Ovary (tissue), 9 donors: Measurements from ENCODE around the gene UBR4. TPM values are rescaled to one million over a fixed set of nuclear protein-coding genes. Genes with fewer than 3 reads are reported as not detected.

Experiments
- DNase-seq, 5 donors: peaks; one replicate each; pipeline ENCODE4 v3.0.0-alpha.2; 2019 to 2020
- H3K27ac ChIP-seq, 2 donors: fragments of 200-600 bp; one replicate each; pipeline versions ENCODE4 v1.5.1 to v1.8.0; 2019 to 2022
- H3K27me3 ChIP-seq: fragments of 200-600 bp; one replicate; pipeline ENCODE4 v1.8.0; 2022
- H3K36me3 ChIP-seq: fragments of 200-600 bp; sonication (generic); one replicate; pipeline ENCODE4 v1.5.1; 2019
- H3K4me1 ChIP-seq: one replicate; pipeline ENCODE4 v1.8.1; 2013; ENCODE audit warnings: mild to moderate bottlenecking, moderate library complexity; ENCODE audit not compliant: insufficient read depth
- H3K4me3 ChIP-seq: fragments of 200-600 bp; sonication (generic); one replicate; pipeline ENCODE4 v1.5.1; 2017
- H3K9me3 ChIP-seq, 2 donors: fragments of 200-600 bp in 1 of 2; sonication (generic) in 1 of 2; one replicate each; pipeline versions ENCODE4 v1.5.1 to v1.8.1; 2013 to 2019; ENCODE audit warnings: mild to moderate bottlenecking in 1 of 2, moderate library complexity in 1 of 2
- CTCF ChIP-seq, 3 donors: fragments of 450-650 bp in 2 of 3; fragments of 200-600 bp in 1 of 3; IDR thresholded peaks; one replicate each; pipeline versions ENCODE4 v1.5.1 to v1.8.0; 2016 to 2022; ENCODE audit warnings: antibody characterized with exemption in 3 of 3, mild to moderate bottlenecking in 1 of 3
- EP300 ChIP-seq: sonication (generic); formaldehyde crosslinking; IDR thresholded peaks from one replicate; pipeline ENCODE4 v1.6.1; 2017; ENCODE audit warnings: antibody characterized with exemption
- POLR2A ChIP-seq: fragments of 450-650 bp; IDR thresholded peaks from one replicate; pipeline ENCODE4 v1.6.1; 2017; ENCODE audit warnings: antibody characterized with exemption, mild to moderate bottlenecking, moderate library complexity
- WGBS, 3 donors: extraction: QIAGEN DNeasy Blood & Tissue Kit in 1 of 3; methylation state at CpG; one replicate each; pipeline versions ENCODE4 v1.1.5 to v1.1.7; 2013 to 2017; 5-methylcytosine and 5-hydroxymethylcytosine counted together
- intact Hi-C, 4 donors: fragments of 100-400 bp; cut with DNase I; formaldehyde crosslinking; loops; one replicate each; pipeline versions ENCODE4 v1.11.0 to v1.15.1; 2022 to 2023
- polyA plus RNA-seq, 2 donors: library from polyadenylated mRNA; stranded (reverse); fragments of 200-250 nt in 1 of 2; fragments of 350-450 nt in 1 of 2; fragmentation: Illumina TruSeq in 1 of 2; extraction: RNeasy Lipid Tissue Mini Kit (QIAGEN cat#74804) in 1 of 2; gene quantifications; one replicate each; pipeline ENCODE4 v1.2.3, GENCODE V29; 2013 to 2014
- total RNA-seq, 7 donors: library from RNA; depleted of rRNA in 2 of 7; stranded (reverse); fragments of >200 nt in 2 of 7; fragmentation: NEBNext Ultra II Directional in 3 of 7; extraction: Animal tissue kit (Norgen Biotek cat#: 25700) in 3 of 7; gene quantifications; one replicate each; pipeline versions ENCODE4 v1.1.0 to v1.2.4, GENCODE V29; 2016 to 2023
- donor health status: DM: no; HTN: no; CAD: no; lungs with moderate emphysema.
- donor health status: DM: no; HTN: no; CAD: no.
- donor health status: Bipolar disorder and iron deficiency.
- donor health status: DM: yes; HTN: yes; CAD: no.
- donor health status: DM: no; HTN: no; CAD: no.
- donor health status: DM: yes; HTN: yes; CAD: no.

UBR4 gene
- total and polyA plus RNA-seq, 9 donors: 78.7 to 139 (median 118) TPM

DNA sequence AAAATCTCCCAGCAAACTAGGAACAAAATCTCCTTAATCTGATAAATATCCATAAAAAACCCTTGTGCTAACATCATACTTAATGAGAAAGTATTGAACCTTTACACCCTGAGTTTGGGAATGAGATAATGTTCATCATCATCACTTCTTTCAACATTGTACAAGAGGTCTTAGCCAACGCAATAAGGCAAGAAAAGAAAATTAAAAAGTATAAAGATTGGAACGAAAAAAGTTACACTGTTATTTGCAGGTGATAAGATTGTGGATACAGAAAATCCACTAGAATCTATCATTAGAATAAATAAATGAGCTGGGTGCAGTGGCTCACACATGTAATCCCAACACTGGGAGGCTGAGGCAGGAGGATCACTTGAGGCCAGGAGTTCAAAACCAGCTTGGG, 76.7 kb downstream of the UBR4 start:
- no peak for DNase-seq
- intact Hi-C loops: no loop called here
- H3K9me3 ChIP-seq: peaks cover 0 to 4% of the 10 kb centered on the region in 2 donors
- no peaks in the 10 kb centered on the region for H3K36me3 ChIP-seq
- no peak overlapping the region for H3K4me3 ChIP-seq
- 96 to 99% (median 99%) methylated on average over 2 of the region's 2 CpGs for WGBS, 3 donors
- H3K4me1 ChIP-seq: no peaks in the 10 kb centered on the region
- no peak for TF ChIP-seq EP300
- TF ChIP-seq CTCF (IDR thresholded peaks at IDR 0.05): no peak
- no peak for TF ChIP-seq POLR2A
- H3K27me3 ChIP-seq: no peaks in the 10 kb centered on the region
- H3K27ac ChIP-seq: no peak overlapping the region

- no peak for DNase-seq
- TF ChIP-seq EP300 (no peak), CTCF (IDR thresholded peaks at IDR 0.05) (no peak), POLR2A (no peak)
- Histone ChIP-seq H3K27ac (no peak overlapping the region), H3K4me3 (no peak overlapping the region), H3K27me3 (no peaks in the 10 kb centered on the region), H3K4me1 (no peaks in the 10 kb centered on the region), H3K36me3 (no peaks in the 10 kb centered on the region), H3K9me3 (peaks cover 0 to 4% of the 10 kb centered on the region in 2 donors)
- intact Hi-C loops: no loop called here
- WGBS, 3 donors: 86 to 88% (median 86%) methylated on average over 6 of the region's 6 CpGs
Measured at GRCh38 chr1:19130468-19130867, 79.6 kb downstream of the UBR4 start.

- intact Hi-C loops: no loop called here
- Histone ChIP-seq H3K4me3 (no peak overlapping the region), H3K27me3 (no peaks in the 10 kb centered on the region), H3K9me3 (peaks cover 0 to 4% of the 10 kb centered on the region in 2 donors), H3K4me1 (no peaks in the 10 kb centered on the region), H3K27ac (no peak overlapping the region), H3K36me3 (no peaks in the 10 kb centered on the region)
- no peak for TF ChIP-seq POLR2A
- TF ChIP-seq EP300: no peak
- TF ChIP-seq CTCF (IDR thresholded peaks at IDR 0.05): no peak
- 70 to 78% (median 75%) methylated on average over 6 of the region's 6 CpGs for WGBS, 3 donors
- no peak for DNase-seq
Measured at GRCh38 chr1:19128968-19129514, 81.0 kb downstream of the UBR4 start.

DNA sequence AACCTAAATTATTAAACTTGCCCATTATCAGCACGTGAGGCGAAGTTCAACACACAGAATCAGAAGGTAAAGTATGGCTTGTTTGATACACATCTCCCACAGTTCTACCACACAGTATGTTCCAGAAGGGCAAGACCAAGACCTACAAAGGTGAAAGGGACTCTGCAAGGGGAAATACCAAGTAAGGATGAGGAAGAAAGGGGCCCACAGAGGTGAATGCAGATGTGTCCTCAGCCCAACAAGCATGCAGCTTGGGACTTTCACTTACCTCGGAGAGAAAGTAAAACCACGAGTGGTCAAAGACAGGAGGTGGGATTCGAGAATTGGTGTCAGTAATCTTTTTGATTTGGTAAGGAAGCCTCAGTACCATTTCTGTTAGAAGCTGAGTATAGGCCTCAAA, 85.8 kb downstream of the UBR4 start:
- H3K9me3 ChIP-seq: no peaks in the 10 kb centered on the region
- intact Hi-C loops: no loop called here
- DNase-seq: no peak
- H3K27ac ChIP-seq: no peak overlapping the region
- H3K36me3 ChIP-seq: no peaks in the 10 kb centered on the region
- no peaks in the 10 kb centered on the region for H3K27me3 ChIP-seq
- no peaks in the 10 kb centered on the region for H3K4me1 ChIP-seq
- TF ChIP-seq EP300: no peak
- TF ChIP-seq POLR2A: no peak
- no peak for TF ChIP-seq CTCF (IDR thresholded peaks at IDR 0.05)
- no peak overlapping the region for H3K4me3 ChIP-seq
- 86 to 92% (median 88%) methylated on average over 5 of the region's 5 CpGs for WGBS, 3 donors
